SK-N-SH treated with all-trans-retinoic acid at 6 μM for 48 hours (cell line): Measurements from ENCODE around the gene RBM42.

ENCODE experiments used
- ATAC-seq: fragments of 200-7000 bp; cut with Tn5 transposase; 3 replicates; pipeline ENCODE4 v1.9.1; 2020; ENCODE audit warnings: mild to moderate bottlenecking, moderate library complexity
- ARNTL ChIP-seq: fragments of 450-650 bp; formaldehyde crosslinking; IDR thresholded peaks from 2 replicates; pipeline ENCODE4 v1.5.0; 2020; ENCODE audit warnings: low read depth, mild to moderate bottlenecking, moderate library complexity, borderline replicate concordance
- BACH2 ChIP-seq: fragments of 250-450 bp; sonication (Bioruptor Pico); IDR thresholded peaks from 2 replicates; pipeline ENCODE4 v1.9.0; 2021; ENCODE audit warnings: mild to moderate bottlenecking, borderline replicate concordance
- CREB5 ChIP-seq: fragments of 250-450 bp; sonication (Bioruptor Pico); IDR thresholded peaks from 2 replicates; pipeline ENCODE4 v1.5.1; 2020; ENCODE audit warnings: low read depth, mild to moderate bottlenecking, moderate library complexity
- ESRRG ChIP-seq: fragments of 250-450 bp; sonication (Bioruptor Pico); IDR thresholded peaks from 2 replicates; pipeline ENCODE4 v1.6.1; 2021; ENCODE audit warnings: mild to moderate bottlenecking
- GLIS3 ChIP-seq: fragments of 250-450 bp; sonication (Bioruptor Pico); IDR thresholded peaks from 2 replicates; pipeline ENCODE4 v1.5.0; 2020; ENCODE audit warnings: mild to moderate bottlenecking, moderate library complexity
- ISL1 ChIP-seq: fragments of 250-450 bp; sonication (Bioruptor Pico); IDR thresholded peaks from 2 replicates; pipeline ENCODE4 v2.1.2; 2022; ENCODE audit warnings: mild to moderate bottlenecking, moderate library complexity
- POU6F1 ChIP-seq: fragments of 250-450 bp; sonication (Bioruptor Pico); IDR thresholded peaks from 2 replicates; pipeline ENCODE4 v1.8.0; 2021; ENCODE audit warnings: low read depth, mild to moderate bottlenecking, moderate library complexity, borderline replicate concordance
- PPARA ChIP-seq: fragments of 250-450 bp; sonication (Bioruptor Pico); IDR thresholded peaks from 2 replicates; pipeline ENCODE4 v1.5.0; 2020; ENCODE audit warnings: mild to moderate bottlenecking, borderline replicate concordance
- RARB ChIP-seq: fragments of 250-450 bp; sonication (Bioruptor Pico); IDR thresholded peaks from 2 replicates; pipeline ENCODE4 v1.8.0; 2021; ENCODE audit warnings: mild to moderate bottlenecking, moderate library complexity
- TSHZ2 ChIP-seq: fragments of 250-450 bp; sonication (Bioruptor Pico); IDR thresholded peaks from 2 replicates; pipeline ENCODE4 v1.5.0; 2020; ENCODE audit warnings: mild to moderate bottlenecking, moderate library complexity
- ZC3H10 ChIP-seq: fragments of 250-450 bp; sonication (Bioruptor Pico); IDR thresholded peaks from 2 replicates; pipeline ENCODE4 v1.5.1; 2021; ENCODE audit warnings: mild to moderate bottlenecking, moderate library complexity
- ZFP3 ChIP-seq: fragments of 250-450 bp; sonication (Bioruptor Pico); IDR thresholded peaks from 2 replicates; pipeline ENCODE4 v1.5.0; 2020; ENCODE audit warnings: mild to moderate bottlenecking, moderate library complexity
- ZFP30 ChIP-seq: fragments of 450-650 bp; formaldehyde crosslinking; IDR thresholded peaks from 2 replicates; pipeline ENCODE4 v1.5.0; 2022; ENCODE audit warnings: mild to moderate bottlenecking, moderate library complexity
- ZNF565 ChIP-seq: fragments of 450-650 bp; formaldehyde crosslinking; conservative IDR thresholded peaks from 2 replicates; pipeline ENCODE4 v1.5.0; 2020; ENCODE audit warnings: low read depth, mild to moderate bottlenecking, moderate library complexity
- ZNF70 ChIP-seq: fragments of 450-650 bp; formaldehyde crosslinking; IDR thresholded peaks from 2 replicates; pipeline ENCODE4 v1.5.0; 2020; ENCODE audit warnings: mild to moderate bottlenecking, moderate library complexity
- ZNF8 ChIP-seq: fragments of 450-650 bp; formaldehyde crosslinking; IDR thresholded peaks from 2 replicates; pipeline ENCODE4 v1.5.0; 2020; ENCODE audit warnings: mild to moderate bottlenecking, moderate library complexity
- TF ChIP-seq, protein P1 (sequence below): fragments of 250-450 bp; sonication (Bioruptor Pico); IDR thresholded peaks from 2 replicates; pipeline ENCODE4 v1.8.0; 2020; ENCODE audit warnings: mild to moderate bottlenecking, moderate library complexity, borderline replicate concordance

RBM42 gene

DNA sequence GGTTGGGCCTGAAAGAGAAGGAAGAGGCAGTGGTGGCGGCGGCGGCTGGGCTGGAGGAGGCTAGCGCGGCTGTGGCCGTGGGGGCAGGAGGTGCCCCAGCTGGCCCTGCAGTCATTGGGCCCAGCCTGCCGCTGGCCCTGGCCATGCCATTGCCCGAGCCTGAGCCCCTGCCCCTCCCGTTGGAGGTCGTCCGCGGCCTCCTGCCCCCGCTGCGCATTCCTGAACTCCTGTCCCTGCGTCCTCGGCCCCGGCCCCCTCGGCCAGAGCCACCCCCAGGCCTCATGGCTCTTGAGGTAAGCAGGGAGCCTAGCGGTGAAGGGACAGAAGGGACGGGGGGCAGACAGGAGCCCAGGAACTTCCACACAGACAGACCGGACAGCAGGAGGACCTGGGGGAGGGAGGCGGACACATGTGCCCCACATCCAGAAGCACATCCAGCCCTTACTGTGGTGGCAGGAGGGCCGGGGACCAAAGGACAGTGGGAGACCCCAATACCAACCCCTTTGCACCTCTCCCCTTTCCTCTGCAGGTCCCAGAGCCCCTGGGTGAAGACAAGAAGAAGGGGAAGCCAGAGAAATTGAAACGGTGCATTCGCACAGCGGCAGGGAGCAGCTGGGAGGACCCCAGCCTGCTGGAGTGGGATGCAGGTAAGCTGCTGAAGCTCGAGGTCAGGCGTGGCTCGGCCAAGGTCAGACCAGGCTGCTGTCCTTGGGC lies 5.0 kb downstream of the RBM42 start (continued):
- TF ChIP-seq ZNF70: no peak
- no peak for TF ChIP-seq ZNF8
- no peak for TF ChIP-seq ISL1 (CRISPR knock-in tag)

DNA sequence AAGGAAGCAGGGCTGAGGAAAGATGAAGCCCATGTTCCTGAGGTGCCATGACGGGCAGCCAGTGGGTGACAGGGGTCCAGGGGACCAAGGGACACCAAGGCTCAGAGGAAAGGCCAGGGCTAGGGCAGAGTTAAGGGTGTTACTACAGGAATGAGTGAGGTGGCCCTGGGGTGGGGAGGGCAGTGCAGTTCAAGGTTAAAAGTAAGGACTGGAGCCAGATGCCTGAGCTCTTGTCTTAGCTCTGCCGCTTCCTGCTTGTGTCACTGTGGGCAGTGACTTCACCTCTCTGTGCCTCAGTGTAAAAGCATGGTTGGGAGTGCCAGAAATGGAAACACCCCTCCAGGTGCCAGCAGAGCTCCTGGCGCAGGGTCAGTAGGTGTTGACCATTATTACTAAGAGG lies 7.8 kb downstream of the RBM42 start:
- no peak for ATAC-seq
- TF ChIP-seq TSHZ2 (CRISPR knock-in tag): no peak
- TF ChIP-seq ZFP30: no peak
- no peak for TF ChIP-seq RARB (CRISPR knock-in tag)
- TF ChIP-seq ESRRG: no peak
- TF ChIP-seq CREB5 (CRISPR knock-in tag): no peak
- TF ChIP-seq PPARA: no peak
- TF ChIP-seq ISL1 (CRISPR knock-in tag): no peak

- ATAC-seq: no peak
- TF ChIP-seq ARNTL (no peak), POU6F1 (CRISPR knock-in tag) (no peak), ZFP3 (CRISPR knock-in tag) (no peak), ZC3H10 (CRISPR knock-in tag) (no peak), ZNF8 (no peak), ESRRG (no peak), ZNF70 (no peak), ZFP30 (no peak), TSHZ2 (CRISPR knock-in tag) (no peak), GLIS3 (CRISPR knock-in tag) (no peak), ZNF565 (CRISPR knock-in tag) (no peak), RARB (CRISPR knock-in tag) (no peak), BACH2 (CRISPR knock-in tag) (no peak), ISL1 (CRISPR knock-in tag) (no peak)
- TF ChIP-seq, protein P1, sequence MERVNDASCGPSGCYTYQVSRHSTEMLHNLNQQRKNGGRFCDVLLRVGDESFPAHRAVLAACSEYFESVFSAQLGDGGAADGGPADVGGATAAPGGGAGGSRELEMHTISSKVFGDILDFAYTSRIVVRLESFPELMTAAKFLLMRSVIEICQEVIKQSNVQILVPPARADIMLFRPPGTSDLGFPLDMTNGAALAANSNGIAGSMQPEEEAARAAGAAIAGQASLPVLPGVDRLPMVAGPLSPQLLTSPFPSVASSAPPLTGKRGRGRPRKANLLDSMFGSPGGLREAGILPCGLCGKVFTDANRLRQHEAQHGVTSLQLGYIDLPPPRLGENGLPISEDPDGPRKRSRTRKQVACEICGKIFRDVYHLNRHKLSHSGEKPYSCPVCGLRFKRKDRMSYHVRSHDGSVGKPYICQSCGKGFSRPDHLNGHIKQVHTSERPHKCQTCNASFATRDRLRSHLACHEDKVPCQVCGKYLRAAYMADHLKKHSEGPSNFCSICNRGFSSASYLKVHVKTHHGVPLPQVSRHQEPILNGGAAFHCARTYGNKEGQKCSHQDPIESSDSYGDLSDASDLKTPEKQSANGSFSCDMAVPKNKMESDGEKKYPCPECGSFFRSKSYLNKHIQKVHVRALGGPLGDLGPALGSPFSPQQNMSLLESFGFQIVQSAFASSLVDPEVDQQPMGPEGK: no peak
- TF ChIP-seq, all 23 proteins: peak for 0
These were observed 8.3 kb downstream of the RBM42 start for GRCh38 chr19:35637165-35637564.

- TF ChIP-seq CREB5 (CRISPR knock-in tag): no peak
- no peak for ATAC-seq
These were observed 10.4 kb downstream of the RBM42 start for GRCh38 chr19:35639321-35639639.
